BE2C (cell line): ENCODE data around the gene COQ8B.

Experiments used
- DNase-seq: peaks from one replicate; pipeline ENCODE4 v3.0.0-alpha.2; 2020
- H3K27me3 ChIP-seq: fragments of 250-450 bp; sonication (Bioruptor Pico); 2 replicates; pipeline ENCODE4 v1.5.1; 2020; ENCODE audit warnings: mild to moderate bottlenecking
- H3K36me3 ChIP-seq: fragments of 250-450 bp; sonication (Bioruptor Pico); 2 replicates; pipeline ENCODE4 v1.5.1; 2020; ENCODE audit warnings: mild to moderate bottlenecking
- H3K4me1 ChIP-seq: fragments of 250-450 bp; sonication (Bioruptor Pico); 2 replicates; pipeline ENCODE4 v1.5.1; 2020
- H3K4me3 ChIP-seq: 2 replicates; pipeline ENCODE4 v1.5.1; 2011; ENCODE audit warnings: low read depth, low read length
- H3K9me3 ChIP-seq: fragments of 250-450 bp; sonication (Bioruptor Pico); 2 replicates; pipeline ENCODE4 v1.5.1; 2020
- CTCF ChIP-seq: IDR thresholded peaks from 2 replicates; pipeline ENCODE4 v1.5.1; 2012; ENCODE audit warnings: mild to moderate bottlenecking, low read depth, low read length

The COQ8B gene

DNA sequence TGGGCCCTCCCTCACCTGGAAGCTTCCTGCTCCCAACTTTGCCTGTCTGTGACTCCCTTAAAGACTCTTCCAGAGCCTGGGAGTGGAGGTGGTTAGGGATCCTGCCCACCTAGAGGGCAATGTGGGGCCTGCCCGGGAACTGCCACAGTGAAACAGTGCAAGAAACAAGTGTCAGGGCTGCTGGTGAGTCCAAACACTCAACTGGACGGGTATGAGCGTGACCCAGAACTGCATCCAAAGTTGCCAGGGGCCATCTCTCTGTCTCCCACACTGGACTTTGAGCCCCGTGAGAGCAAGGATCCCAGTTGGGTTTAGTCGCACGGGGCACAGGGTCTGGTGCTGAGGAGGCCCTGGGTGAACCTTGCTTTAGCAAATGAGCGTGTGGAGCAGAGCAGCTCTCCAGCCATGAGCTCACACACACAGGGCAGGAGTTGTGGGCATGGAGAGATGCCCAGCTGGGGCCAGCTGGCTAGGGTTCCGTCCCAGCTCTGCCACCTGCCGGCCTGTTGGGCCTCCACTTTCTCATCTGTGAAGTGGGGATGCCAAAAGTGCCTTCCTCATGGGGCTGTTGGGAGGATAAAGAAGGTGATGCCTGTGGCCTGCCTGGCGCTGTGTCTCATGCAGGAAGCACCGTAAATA is 23.4 kb downstream of the COQ8B start:
- TF ChIP-seq CTCF = no peak
- H3K36me3 ChIP-seq = peaks cover 3% of the 10 kb centered on the region; the same call in 1 of the 2 replicates
- no peaks in the 10 kb centered on the region for H3K9me3 ChIP-seq
- H3K4me1 ChIP-seq = peaks cover 13% of the 10 kb centered on the region
- no peak overlapping the region for H3K4me3 ChIP-seq
- DNase-seq = no peak
- no peaks in the 10 kb centered on the region for H3K27me3 ChIP-seq

DNA sequence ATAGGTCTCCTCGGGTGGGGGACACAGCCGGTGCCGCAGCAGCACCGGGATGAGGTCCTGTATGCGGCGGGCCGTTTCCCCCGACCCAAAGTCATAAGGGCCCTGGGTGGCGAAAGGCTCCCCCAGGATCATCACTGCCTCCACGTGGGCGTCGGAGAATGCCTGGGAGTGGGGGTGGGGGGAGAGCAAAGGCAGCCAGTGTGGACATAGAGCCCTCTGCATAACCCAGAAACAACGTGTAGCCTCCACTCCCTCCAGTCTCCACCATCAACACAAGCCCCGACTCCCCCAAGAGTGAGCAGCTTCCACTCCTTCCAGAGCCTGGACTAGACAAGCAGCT is 24.5 kb downstream of the COQ8B start:
- peaks cover 13% of the 10 kb centered on the region for H3K4me1 ChIP-seq
- no peak for DNase-seq
- no peaks in the 10 kb centered on the region for H3K27me3 ChIP-seq
- no peak for TF ChIP-seq CTCF
- H3K36me3 ChIP-seq = peaks cover 3% of the 10 kb centered on the region; the same call in 1 of the 2 replicates
- H3K4me3 ChIP-seq = no peak overlapping the region
- no peaks in the 10 kb centered on the region for H3K9me3 ChIP-seq

DNA sequence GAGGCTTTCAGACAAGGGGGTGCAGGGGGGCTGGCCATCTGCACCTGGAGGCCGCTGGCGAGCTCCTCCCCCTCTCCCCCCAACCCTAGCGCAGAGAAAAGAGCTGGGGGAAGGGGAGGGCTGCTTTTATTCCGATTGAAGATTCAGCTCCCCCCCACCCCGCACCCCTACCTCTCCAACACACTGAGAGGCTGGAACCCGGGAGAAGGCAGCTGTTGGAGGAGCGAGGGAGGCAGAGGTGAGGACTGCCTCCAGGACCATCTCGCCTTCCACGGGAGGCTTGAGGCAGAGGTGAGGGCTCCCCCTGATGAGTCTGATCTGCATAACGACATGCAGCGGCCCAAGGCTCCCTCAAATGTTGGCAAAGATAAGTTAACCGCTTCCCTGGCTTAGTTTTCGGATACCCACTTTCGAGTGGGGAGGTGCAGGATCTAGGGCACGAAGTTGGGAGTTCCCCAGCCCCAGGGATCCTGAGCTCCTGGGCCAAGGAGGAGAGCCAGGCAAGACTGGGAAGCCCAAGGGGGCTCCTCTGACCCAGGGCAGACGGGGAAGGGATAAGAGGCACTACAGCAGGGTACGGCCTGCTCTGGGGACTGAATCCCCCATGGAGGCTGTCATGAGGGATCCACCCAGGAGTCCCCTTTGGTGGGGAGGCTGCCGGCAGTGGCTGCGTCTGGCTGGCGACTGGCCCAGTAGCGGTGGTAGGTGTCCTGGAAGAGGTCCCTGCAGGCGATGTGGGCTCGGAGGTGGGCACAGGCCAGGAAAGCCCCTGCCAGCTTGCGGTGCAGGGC is 25.1 kb downstream of the COQ8B start:
- no peaks in the 10 kb centered on the region for H3K27me3 ChIP-seq
- H3K36me3 ChIP-seq = peaks cover 3% of the 10 kb centered on the region; the same call in 1 of the 2 replicates
- no peak overlapping the region for H3K4me3 ChIP-seq
- no peak for DNase-seq
- TF ChIP-seq CTCF = no peak
- H3K9me3 ChIP-seq = no peaks in the 10 kb centered on the region
- H3K4me1 ChIP-seq = peaks cover 13% of the 10 kb centered on the region

- no peaks in the 10 kb centered on the region for H3K27me3 ChIP-seq
- H3K9me3 ChIP-seq = no peaks in the 10 kb centered on the region
- peaks cover 3% of the 10 kb centered on the region; the same call in 1 of the 2 replicates for H3K36me3 ChIP-seq
- H3K4me1 ChIP-seq = peaks cover 13% of the 10 kb centered on the region
- no peak for TF ChIP-seq CTCF
- peak overlapping the region; percentile 82 for H3K4me3 ChIP-seq
- peak; percentile 98 for DNase-seq
These were observed 25.8 kb downstream of the COQ8B start for GRCh38 chr19:40690693-40691420.

DNA sequence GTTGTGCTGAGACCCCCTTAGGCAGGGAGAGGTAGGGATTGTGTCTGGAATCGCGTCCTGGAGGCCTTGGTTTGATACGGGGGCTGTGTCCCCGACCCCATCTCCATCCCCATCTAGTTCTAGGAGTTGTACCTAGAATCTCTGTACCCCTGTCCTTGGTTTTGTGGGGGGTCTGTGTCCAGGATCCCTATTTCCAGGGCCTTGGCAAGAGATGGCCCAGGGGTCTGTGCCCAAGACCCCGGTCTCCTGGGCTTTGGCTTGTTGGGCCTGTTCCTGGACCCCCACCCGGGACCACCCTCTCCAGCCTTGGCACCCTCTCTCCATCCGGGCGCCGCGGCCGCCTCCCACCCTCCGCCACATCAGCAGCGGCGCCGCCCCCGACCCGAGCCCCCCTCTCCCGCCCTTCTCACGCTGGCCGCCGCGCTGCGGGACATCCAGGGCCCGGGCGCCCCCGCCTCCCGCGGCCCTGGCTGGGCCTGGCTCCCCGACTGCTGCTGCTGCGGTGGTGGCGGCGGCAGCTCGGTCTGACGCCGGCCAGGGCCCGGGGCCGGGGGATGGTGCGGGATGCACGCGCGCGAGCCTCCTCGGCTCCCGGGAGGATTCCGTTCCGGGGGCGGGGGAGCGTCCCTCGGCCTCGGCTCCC is 26.5 kb downstream of the COQ8B start, which contains the start of gene NUMBL:
Gene NUMBL, minus strand, starts transcription at position 602 of the 643 bp plus-strand sequence. Its CDS starts 168 bp downstream, at position 434.
- Histone ChIP-seq H3K9me3 (no peaks in the 10 kb centered on the region), H3K27me3 (no peaks in the 10 kb centered on the region), H3K36me3 (peaks cover 7% of the 10 kb centered on the region; the same call in 1 of the 2 replicates), H3K4me1 (peaks cover 13% of the 10 kb centered on the region), H3K4me3 (peak within 1 kb of the TSS; percentile 82)
- DNase-seq = no peak
- TF ChIP-seq CTCF = no peak
